Measurements from ENCODE around the gene TPTE2. TPM values are rescaled to one million over a fixed set of nuclear protein-coding genes. Genes with fewer than 3 reads are reported as not detected.
A peak's percentile ranks its signal among the peaks of the same experiment; 100 is the strongest.

Gene TPTE2
- total and polyA plus RNA-seq, 9 of the 15 experiments (the other 6 are each of a cell fraction or from before 2014, with no cell fraction given): not detected

DNA sequence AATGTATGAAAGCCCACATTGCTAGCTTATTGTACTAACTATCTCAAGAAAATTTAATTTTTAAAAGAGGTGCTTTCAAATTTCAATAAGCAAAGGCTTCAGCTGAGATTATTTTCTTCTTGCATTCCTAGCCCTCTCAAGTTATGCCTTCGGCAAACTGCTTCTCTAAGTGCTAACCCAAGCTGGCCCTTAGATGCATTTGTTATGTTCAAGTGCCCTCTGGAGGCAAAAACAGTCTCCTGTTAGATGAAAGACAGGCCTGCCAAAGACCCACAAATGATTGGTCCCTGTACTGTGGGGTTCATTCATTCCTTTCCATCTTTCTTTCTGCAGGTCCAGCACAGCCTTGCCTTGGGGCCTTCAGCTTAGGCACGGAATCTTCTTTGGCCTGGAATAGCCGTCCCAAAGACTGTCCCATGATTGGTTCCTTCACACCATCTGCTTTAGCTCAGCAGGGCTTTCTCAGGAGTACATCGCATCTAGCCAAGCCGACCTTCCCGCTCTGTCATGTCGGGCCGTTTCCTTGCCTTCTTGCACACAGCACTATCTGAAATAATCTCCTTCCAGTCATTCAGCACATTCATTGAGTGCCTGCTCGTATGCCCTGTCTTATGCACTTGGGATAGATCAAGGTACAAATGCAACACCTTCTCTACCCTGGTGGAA, 26.4 kb upstream of the TPTE2 start (continued):
- no peak for TF ChIP-seq ZNF431 (CRISPR knock-in tag; IDR thresholded peaks at IDR 0.05)
- TF ChIP-seq HMGN3 (IDR thresholded peaks at IDR 0.05; ENCODE audit: borderline replicate concordance, extremely low read depth, insufficient read length, low read depth, low read length): no peak
- TF ChIP-seq, protein P1, sequence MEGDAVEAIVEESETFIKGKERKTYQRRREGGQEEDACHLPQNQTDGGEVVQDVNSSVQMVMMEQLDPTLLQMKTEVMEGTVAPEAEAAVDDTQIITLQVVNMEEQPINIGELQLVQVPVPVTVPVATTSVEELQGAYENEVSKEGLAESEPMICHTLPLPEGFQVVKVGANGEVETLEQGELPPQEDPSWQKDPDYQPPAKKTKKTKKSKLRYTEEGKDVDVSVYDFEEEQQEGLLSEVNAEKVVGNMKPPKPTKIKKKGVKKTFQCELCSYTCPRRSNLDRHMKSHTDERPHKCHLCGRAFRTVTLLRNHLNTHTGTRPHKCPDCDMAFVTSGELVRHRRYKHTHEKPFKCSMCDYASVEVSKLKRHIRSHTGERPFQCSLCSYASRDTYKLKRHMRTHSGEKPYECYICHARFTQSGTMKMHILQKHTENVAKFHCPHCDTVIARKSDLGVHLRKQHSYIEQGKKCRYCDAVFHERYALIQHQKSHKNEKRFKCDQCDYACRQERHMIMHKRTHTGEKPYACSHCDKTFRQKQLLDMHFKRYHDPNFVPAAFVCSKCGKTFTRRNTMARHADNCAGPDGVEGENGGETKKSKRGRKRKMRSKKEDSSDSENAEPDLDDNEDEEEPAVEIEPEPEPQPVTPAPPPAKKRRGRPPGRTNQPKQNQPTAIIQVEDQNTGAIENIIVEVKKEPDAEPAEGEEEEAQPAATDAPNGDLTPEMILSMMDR (IDR thresholded peaks at IDR 0.05 in 2 of 3, conservative IDR thresholded peaks at IDR 0.05 in 1 of 3; ENCODE audit: insufficient read depth in 2 of 3, low read depth in 1 of 3, low read length in 3 of 3): peak; percentile 54 to 67 (median 59)
- TF ChIP-seq FOSL1 (tag; conservative IDR thresholded peaks at IDR 0.05): no peak
- no peak for TF ChIP-seq TFAM (CRISPR knock-in tag; conservative IDR thresholded peaks at IDR 0.05)
- TF ChIP-seq TBL1XR1 (IDR thresholded peaks at IDR 0.05; ENCODE audit: low read length in 2 of 2): no peak
- peak; percentile 59 to 77 for TF ChIP-seq RAD21 (CRISPR knock-in tag; conservative IDR thresholded peaks at IDR 0.05 in 1 of 2, IDR thresholded peaks at IDR 0.05 in 1 of 2)
- TF ChIP-seq, protein P2, sequence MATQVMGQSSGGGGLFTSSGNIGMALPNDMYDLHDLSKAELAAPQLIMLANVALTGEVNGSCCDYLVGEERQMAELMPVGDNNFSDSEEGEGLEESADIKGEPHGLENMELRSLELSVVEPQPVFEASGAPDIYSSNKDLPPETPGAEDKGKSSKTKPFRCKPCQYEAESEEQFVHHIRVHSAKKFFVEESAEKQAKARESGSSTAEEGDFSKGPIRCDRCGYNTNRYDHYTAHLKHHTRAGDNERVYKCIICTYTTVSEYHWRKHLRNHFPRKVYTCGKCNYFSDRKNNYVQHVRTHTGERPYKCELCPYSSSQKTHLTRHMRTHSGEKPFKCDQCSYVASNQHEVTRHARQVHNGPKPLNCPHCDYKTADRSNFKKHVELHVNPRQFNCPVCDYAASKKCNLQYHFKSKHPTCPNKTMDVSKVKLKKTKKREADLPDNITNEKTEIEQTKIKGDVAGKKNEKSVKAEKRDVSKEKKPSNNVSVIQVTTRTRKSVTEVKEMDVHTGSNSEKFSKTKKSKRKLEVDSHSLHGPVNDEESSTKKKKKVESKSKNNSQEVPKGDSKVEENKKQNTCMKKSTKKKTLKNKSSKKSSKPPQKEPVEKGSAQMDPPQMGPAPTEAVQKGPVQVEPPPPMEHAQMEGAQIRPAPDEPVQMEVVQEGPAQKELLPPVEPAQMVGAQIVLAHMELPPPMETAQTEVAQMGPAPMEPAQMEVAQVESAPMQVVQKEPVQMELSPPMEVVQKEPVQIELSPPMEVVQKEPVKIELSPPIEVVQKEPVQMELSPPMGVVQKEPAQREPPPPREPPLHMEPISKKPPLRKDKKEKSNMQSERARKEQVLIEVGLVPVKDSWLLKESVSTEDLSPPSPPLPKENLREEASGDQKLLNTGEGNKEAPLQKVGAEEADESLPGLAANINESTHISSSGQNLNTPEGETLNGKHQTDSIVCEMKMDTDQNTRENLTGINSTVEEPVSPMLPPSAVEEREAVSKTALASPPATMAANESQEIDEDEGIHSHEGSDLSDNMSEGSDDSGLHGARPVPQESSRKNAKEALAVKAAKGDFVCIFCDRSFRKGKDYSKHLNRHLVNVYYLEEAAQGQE (IDR thresholded peaks at IDR 0.05; ENCODE audit: borderline replicate concordance): peak; percentile 48; the same call in 1 of the 2 replicates
- TF ChIP-seq, protein P2 (CRISPR knock-in tag; IDR thresholded peaks at IDR 0.05; ENCODE audit: low read depth): no peak
- TF ChIP-seq, protein P3, sequence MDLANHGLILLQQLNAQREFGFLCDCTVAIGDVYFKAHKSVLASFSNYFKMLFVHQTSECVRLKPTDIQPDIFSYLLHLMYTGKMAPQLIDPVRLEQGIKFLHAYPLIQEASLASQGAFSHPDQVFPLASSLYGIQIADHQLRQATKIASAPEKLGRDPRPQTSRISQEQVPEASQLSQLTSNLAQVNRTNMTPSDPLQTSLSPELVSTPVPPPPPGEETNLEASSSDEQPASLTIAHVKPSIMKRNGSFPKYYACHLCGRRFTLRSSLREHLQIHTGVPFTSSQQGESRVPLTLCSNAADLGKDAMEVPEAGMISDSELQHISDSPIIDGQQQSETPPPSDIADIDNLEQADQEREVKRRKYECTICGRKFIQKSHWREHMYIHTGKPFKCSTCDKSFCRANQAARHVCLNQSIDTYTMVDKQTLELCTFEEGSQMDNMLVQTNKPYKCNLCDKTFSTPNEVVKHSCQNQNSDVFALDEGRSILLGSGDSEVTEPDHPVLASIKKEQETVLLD (IDR thresholded peaks at IDR 0.05): no peak
- no peak for TF ChIP-seq SUPT5H (IDR thresholded peaks at IDR 0.05)
- TF ChIP-seq, protein P4, sequence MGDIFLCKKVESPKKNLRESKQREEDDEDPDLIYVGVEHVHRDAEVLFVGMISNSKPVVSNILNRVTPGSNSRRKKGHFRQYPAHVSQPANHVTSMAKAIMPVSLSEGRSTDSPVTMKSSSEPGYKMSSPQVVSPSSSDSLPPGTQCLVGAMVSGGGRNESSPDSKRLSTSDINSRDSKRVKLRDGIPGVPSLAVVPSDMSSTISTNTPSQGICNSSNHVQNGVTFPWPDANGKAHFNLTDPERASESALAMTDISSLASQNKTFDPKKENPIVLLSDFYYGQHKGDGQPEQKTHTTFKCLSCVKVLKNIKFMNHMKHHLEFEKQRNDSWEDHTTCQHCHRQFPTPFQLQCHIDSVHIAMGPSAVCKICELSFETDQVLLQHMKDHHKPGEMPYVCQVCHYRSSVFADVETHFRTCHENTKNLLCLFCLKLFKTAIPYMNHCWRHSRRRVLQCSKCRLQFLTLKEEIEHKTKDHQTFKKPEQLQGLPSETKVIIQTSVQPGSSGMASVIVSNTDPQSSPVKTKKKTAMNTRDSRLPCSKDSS (IDR thresholded peaks at IDR 0.05; ENCODE audit: low read depth, partially characterized antibody): no peak
- TF ChIP-seq ZNF785 (CRISPR knock-in tag; IDR thresholded peaks at IDR 0.05): no peak
- peak; percentile 31 for TF ChIP-seq SMC3 (conservative IDR thresholded peaks at IDR 0.05; ENCODE audit: insufficient read depth, low read depth, low read length)

Data from K562 (cell line).